ENCODE data around the gene MSL3.

- TF ChIP-seq POLR2AphosphoS5 (IDR thresholded peaks at IDR 0.05; ENCODE audit: low read depth) (no peak), CTCF (IDR thresholded peaks at IDR 0.05; ENCODE audit: insufficient read depth, low read length) (no peak), REST (IDR thresholded peaks at IDR 0.05; ENCODE audit: insufficient replicate concordance, low read depth) (no peak), SPI1 (IDR thresholded peaks at IDR 0.05; ENCODE audit: borderline replicate concordance, low read depth) (no peak)
These were observed 7.3 kb upstream of the MSL3 start for GRCh38 chrX:11750694-11751093.
